Ovary (tissue), 3 donors: ENCODE measurements around the gene ANKFN1.

ENCODE experiments used
- EP300 ChIP-seq: sonication (generic); formaldehyde crosslinking; IDR thresholded peaks from one replicate; pipeline ENCODE4 v1.6.1; 2017; ENCODE audit warnings: antibody characterized with exemption
- POLR2A ChIP-seq: fragments of 450-650 bp; IDR thresholded peaks from one replicate; pipeline ENCODE4 v1.6.1; 2017; ENCODE audit warnings: antibody characterized with exemption, mild to moderate bottlenecking, moderate library complexity
- TF ChIP-seq, protein P1 (sequence below), 3 donors: fragments of 450-650 bp in 2 of 3; fragments of 200-600 bp in 1 of 3; IDR thresholded peaks; one replicate each; pipeline versions ENCODE4 v1.5.1 to v1.8.0; 2016 to 2022; ENCODE audit warnings: antibody characterized with exemption in 3 of 3, mild to moderate bottlenecking in 1 of 3
- donor health status: DM: no; HTN: no; CAD: no.

DNA sequence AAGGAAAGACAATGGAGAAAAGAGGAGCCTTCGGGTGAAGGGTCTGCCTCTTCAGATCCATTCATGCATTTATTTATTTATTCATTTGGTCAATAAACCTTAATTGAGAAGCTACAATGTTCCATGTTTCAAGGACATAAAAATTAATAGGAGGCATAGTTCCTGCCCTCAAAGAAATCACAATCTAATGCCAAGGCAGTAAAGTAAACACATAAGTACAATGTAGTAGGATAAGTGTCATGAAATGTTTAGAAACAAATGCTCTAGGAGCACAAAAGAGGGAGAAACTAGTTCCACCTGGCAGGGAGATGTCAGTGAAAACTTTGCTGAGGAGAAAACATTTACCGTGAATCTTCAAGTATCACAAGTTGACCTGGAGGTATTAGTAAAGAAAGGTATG is 336.7 kb downstream of the ANKFN1 start:
- TF ChIP-seq, protein P1, sequence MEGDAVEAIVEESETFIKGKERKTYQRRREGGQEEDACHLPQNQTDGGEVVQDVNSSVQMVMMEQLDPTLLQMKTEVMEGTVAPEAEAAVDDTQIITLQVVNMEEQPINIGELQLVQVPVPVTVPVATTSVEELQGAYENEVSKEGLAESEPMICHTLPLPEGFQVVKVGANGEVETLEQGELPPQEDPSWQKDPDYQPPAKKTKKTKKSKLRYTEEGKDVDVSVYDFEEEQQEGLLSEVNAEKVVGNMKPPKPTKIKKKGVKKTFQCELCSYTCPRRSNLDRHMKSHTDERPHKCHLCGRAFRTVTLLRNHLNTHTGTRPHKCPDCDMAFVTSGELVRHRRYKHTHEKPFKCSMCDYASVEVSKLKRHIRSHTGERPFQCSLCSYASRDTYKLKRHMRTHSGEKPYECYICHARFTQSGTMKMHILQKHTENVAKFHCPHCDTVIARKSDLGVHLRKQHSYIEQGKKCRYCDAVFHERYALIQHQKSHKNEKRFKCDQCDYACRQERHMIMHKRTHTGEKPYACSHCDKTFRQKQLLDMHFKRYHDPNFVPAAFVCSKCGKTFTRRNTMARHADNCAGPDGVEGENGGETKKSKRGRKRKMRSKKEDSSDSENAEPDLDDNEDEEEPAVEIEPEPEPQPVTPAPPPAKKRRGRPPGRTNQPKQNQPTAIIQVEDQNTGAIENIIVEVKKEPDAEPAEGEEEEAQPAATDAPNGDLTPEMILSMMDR (IDR thresholded peaks at IDR 0.05): no peak
- TF ChIP-seq POLR2A (no peak), EP300 (no peak)
